Fibroblast of skin of right quadriceps (primary cell): Measurements from ENCODE around the gene NIN.
A peak's percentile ranks its signal among the peaks of the same experiment; 100 is the strongest.

Experiments
- DNase-seq: peaks from one replicate; pipeline ENCODE4 v3.0.0-alpha.2; 2013

Gene NIN

DNA sequence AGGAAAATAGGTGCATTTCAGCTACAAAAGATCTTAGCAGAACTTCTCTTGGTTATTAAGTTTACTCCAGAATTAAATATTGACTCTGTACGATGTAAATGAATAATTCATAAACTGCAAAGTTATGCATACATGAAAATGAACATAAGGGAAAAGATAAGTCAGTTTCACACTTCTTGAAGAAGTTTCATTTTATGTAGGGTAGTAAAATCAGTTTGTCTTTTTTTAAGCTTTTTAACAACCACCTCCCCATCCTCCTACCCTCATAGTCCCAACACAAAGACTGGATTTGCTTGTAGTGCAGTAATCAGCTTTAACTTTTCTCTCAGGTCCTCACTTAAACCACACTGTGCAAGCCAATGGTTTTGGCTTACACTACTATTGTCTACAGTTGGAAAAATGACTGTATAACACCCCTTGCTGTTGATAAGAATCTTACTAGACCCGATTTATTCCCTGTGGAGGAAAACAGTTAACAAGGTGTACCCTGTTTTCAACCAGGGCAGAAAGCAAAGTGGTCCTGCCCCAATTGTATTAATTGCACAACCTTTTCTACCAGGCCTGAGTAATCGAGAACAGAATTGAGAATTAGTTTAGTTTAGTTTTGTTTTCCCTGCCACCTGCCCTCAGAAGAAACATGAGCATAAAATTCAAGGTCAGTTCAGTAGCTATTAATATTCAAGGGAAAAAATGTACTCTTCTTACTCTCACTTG is 44.1 kb downstream of the NIN start:
- DNase-seq, result no peak

- no peak for DNase-seq
Observed at GRCh38 chr14:50785457-50786063, 45.4 kb downstream of the NIN start.

DNA sequence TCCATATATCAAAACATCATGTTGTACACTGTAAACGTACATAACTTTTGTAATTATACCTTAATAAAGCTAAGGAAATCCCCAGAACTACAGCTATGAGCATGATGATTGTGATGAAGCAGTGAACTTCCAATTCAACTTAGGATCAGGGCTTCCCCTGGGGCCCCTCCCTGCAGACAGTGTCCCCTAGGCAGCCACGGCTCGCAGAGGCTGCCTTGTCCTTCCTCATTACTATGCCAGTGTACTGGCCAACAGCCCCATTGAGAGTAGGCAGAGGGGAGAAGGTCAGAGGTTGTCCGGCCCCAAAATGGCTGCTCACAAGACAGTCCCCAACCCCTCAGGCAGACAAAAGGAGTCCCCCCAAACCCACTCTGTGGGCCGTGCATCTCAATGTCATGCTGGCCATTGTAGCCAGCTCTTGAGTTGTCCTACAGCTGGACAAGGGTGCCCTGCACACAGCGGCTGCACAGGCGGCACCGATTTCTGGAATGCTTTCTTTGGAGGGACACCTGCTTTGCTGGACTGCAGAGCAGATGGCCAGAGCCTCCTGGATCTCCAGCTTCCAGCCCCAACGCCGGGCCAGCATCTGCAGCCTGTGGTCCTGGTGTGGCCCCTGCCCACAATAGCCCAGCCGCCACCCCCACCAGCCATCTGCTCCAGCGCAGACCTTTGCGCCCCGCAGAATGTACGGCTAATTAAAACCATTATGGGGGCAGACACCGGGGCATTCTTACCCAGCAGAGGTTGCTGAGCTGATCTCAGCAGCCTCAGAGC is 46.1 kb downstream of the NIN start:
- DNase-seq, result no peak

- no peak for DNase-seq
Observed at GRCh38 chr14:50783563-50783962, 47.4 kb downstream of the NIN start.

- DNase-seq, result no peak
Observed at GRCh38 chr14:50780393-50780792, 50.6 kb downstream of the NIN start.

- DNase-seq, result peak; percentile 61
Observed at GRCh38 chr14:50778721-50779483, 52.1 kb downstream of the NIN start.

- no peak for DNase-seq
Observed at GRCh38 chr14:50776522-50776921, 54.4 kb downstream of the NIN start.

GRCh38 chr14:50775357-50775756 is 55.6 kb downstream of the NIN start:
- DNase-seq, result peak; percentile 93

GRCh38 chr14:50774542-50775267 is 56.3 kb downstream of the NIN start:
- DNase-seq, result no peak

DNA sequence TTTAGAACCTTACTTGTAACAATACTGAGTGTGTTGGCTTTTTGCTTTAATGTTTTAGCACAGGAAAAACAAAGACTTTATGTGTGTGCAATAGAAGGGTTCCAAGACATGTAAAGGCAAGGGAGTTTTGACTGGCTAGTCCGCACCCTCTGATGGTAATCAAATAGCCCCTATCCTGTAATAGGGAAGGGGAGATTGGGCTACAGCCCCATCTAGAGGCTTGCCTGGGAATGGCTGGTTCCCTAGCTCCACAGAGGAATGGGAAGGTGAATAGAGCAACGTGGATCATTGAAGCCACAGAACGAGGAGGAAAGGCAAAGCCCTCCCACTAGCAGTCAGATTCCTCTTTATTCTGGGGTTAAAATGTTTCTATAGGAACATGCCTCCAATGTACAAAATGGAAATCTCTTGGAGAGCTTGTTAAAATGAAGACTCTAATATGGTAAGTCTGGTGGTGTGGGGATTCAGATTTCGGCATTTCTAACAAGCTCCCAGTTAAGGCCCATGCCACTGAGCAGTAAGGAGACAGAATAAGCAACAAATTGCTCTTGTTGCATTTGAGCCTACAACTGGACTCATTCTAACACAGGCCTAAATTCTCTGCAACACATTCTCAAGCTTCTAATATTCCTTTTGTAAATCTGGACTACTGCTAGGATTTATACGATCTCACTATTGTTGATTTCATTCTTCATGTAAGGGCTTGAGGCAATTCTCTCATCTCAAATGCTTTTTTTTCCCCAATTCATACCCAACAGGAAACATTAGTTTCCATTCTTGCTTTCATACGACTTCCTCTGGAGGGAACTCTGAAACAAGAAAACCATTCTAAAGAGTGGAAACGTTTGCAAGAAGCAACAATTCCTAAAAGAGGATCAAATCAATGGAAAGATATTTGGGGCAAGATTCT is 57.1 kb downstream of the NIN start:
- peak; percentile 72 for DNase-seq

DNA sequence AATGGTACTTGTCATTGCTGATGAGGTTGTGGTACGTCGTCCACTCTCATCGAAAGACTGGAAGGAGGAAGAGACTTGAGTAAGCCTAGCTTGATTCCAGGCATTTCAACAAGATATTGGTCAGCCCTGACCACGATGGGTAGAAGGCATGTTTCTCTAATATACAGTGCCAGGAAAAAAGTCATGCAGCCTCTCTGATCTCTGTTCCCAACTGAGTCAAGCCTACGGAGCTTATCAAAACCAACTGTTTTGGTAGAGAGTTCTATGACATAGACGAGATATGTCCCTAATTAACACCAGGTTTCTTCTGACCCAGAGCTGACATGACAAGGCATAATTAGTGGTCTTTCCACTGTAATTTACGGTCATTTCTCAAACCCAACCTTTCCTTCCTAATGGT is 58.5 kb downstream of the NIN start:
- DNase-seq, result peak; percentile 85

- no peak for DNase-seq
Observed at GRCh38 chr14:50770586-50770985, 60.4 kb downstream of the NIN start.

DNA sequence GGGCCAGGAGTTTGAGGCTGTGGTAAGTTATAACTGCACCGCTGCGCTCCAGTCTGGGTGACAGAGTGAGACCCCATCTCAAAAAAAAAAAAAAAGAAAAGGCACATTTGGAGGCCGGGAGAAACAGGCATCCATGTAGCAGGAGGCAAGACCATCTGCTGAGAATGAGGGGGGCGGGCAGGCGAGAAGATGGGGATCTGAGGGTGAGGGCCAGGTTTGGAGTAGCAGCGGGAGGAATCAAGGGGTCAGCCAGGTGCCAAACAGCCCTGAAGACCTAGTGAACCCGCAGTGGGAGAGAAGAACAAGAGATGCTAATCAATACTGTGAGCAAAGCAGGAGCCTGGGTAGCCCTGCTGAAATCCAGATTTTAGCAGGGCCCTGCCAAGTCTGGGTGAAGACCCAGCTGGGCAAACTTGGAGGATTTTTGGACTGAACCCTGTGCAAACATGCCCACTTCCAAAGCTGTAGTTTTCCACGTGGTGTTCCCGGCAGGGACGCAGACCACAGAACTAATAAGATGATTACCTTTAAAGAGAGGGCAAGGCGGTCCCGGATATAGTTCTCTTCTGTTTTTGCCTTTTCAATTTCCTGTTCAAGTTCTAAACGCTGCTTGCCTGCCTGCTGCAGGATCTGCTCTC is 61.0 kb downstream of the NIN start:
- DNase-seq, result no peak

DNA sequence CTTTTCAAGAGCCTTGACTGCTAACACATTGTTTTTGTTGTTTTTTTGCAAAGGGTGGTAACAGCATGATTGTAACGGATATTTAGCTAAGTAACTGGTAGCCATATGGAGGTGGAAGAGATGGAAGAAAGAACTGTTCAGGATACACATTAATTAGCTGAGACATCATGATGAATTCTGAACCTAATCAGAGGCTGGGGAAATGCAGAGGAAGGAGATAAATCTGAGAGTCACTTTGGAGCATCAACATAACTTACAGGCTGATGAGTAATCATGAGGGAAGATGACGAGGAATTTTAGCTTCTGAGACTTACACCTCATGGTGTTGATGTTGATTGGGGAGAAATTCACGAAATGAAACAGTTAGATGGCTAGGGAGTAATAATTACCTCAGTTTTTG is 62.3 kb downstream of the NIN start:
- DNase-seq, result peak; percentile 86

- DNase-seq, result no peak
Observed at GRCh38 chr14:50766338-50766886, 64.5 kb downstream of the NIN start.

- peak; percentile 98 for DNase-seq
Observed at GRCh38 chr14:50763382-50764007, 67.5 kb downstream of the NIN start.

DNA sequence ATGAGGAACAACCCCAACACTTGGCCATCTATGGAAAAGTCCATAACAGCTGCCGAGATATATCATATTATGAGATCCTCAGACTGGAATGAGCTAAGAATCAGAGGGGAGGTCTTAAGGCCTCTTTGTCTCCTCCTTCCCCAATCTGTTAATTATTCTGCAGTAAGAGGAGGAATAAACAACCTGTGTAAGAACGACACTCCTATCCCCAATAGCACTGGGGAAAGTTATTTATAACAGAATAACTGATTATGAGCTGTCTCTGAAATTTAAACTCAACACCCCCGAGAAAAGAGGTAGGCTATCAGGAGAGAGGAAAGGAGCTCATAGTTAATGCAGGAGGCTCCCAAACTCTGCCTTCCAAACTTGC is 68.0 kb downstream of the NIN start:
- no peak for DNase-seq

GRCh38 chr14:50762001-50762930 is 68.7 kb downstream of the NIN start:
- DNase-seq, result peak; percentile 94
